Measurements from ENCODE around the gene SPC24.

- no peak for TF ChIP-seq CTCF (IDR thresholded peaks at IDR 0.05)
- TF ChIP-seq POLR2AphosphoS5 (IDR thresholded peaks at IDR 0.05; ENCODE audit: low read depth, low read length), result no peak
- TF ChIP-seq SIN3A (IDR thresholded peaks at IDR 0.05; ENCODE audit: borderline replicate concordance, insufficient read depth, low read depth, low read length), result no peak
Measured at GRCh38 chr19:11201791-11202190, 46.2 kb upstream of the SPC24 start.

Data from Panc1 (cell line).